Right renal cortex interstitium (tissue), 3 donors: ENCODE data around the gene RALGAPA2. TPM values are rescaled to one million over a fixed set of nuclear protein-coding genes. Genes with fewer than 3 reads are reported as not detected.
"Not testable (repeated sequence)": the region's sequence is repeated elsewhere in the genome, so short reads cannot be mapped to it uniquely, and the experiment has no call there.

ENCODE experiments used
- DNase-seq, 3 donors: peaks; one replicate each; pipeline ENCODE4 v3.0.0-alpha.2; 2013; ENCODE audit warnings: low read depth in 3 of 3, low spot score in 2 of 3
- polyA plus RNA-seq, 3 donors: library from polyadenylated mRNA; unstranded; fragments of 120-200 nt; gene quantifications; one replicate each; pipeline ENCODE4 v1.2.1, GENCODE V29; 2013; ENCODE audit not compliant: insufficient read length in 3 of 3

Gene RALGAPA2
- polyA plus RNA-seq, 3 donors: 17.4 to 20.0 (median 18.7) TPM

- DNase-seq: peak in 1 of 3 donors; percentile 36
Observed at GRCh38 chr20:20360464-20360863, 352.0 kb downstream of the RALGAPA2 start.

- no peak for DNase-seq
Observed at GRCh38 chr20:20359628-20360027, 352.8 kb downstream of the RALGAPA2 start.

- DNase-seq: no peak
Observed at GRCh38 chr20:20358801-20359200, 353.6 kb downstream of the RALGAPA2 start.

- DNase-seq: not testable (repeated sequence)
Observed at GRCh38 chr20:20355503-20355902, 356.9 kb downstream of the RALGAPA2 start.

- DNase-seq: no peak
Observed at GRCh38 chr20:20353576-20353975, 358.9 kb downstream of the RALGAPA2 start.

- no peak for DNase-seq
Observed at GRCh38 chr20:20344476-20344875, 368.0 kb downstream of the RALGAPA2 start.

GRCh38 chr20:20343932-20344331 is 368.5 kb downstream of the RALGAPA2 start:
- DNase-seq: no peak
